GM21360 (cell line): ENCODE results near the gene MSH5.

Source experiments
- ATAC-seq: cut with Tn5 transposase; IDR thresholded peaks from one replicate; pipeline ENCODE4 v1.9.1; 2021; ENCODE audit warnings: mild to moderate bottlenecking, moderate library complexity; ENCODE audit not compliant: unreplicated experiment

The MSH5 gene

DNA sequence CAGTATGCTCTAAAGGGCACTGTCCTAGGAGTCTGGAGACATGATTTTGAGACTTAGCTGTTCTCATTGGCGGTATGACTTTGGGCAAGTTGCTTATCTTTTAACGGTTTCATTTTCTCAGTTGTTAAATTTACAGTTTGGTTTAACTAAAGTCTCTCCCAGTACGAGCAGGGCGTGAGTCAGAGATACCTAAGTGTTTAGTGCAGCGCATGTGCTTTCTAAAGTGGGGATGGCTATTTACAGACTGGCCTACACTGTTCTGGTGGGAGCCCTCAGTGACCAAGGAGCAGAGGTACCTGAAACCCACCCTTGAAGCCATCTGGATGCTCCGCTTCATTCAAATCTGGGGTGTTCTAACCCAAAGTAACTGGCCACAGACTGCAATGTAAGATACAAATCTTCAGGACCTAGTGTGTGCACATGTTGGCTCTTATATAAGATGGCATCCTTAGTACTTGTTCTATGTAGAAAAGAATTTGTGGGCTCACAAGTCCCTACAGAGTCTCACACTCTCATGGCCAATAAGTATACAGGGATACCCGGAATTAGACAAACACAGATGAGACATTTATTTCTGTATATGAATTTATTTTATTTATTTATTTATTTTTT, 10.7 kb downstream of the MSH5 start:
- no peak for ATAC-seq

DNA sequence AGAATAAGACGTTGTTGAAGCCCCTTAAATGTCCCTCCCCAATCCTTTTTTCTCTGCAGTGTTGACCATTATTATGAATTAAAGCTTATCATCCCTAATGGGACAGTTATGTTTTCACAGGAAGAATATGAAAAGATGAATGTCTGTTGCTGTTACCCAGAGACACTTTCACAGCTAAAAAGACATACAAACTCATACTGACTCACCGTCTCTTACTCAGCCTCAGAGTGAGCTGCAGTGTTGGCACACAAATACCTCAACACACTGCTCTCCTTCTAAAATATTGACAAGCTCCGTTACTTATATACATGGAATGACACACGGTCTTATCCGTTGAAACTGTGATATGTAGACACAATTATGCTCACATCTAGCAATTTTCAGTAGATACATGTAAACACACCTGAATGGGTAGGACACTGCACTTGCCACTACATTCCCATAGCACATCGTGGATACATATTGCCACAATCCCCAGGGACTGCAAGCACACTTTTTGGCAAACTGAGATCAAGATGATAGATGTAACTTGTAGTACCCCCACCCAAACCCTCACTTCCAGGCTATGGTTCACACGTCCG, 13.0 kb downstream of the MSH5 start:
- no peak for ATAC-seq

DNA sequence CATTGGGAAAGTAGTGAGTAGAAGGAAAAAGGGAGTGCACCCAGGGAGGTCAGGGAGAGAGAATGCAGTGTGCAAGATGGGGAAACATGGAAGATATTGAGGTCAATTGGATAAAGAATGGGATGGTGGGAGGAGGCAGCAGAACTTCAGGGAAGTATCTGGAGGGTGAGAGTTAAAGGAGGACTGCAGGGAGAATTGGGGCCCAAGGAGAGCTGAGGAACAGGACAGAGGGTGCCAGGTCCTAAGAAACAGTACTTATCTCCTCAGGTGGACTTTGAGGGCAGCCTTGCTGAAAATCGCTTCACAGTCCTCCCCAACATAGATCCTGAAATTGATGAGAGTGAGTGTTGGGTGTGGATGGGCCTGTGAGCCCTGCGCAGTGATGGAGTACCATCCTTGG, 18.5 kb downstream of the MSH5 start:
- no peak for ATAC-seq

DNA sequence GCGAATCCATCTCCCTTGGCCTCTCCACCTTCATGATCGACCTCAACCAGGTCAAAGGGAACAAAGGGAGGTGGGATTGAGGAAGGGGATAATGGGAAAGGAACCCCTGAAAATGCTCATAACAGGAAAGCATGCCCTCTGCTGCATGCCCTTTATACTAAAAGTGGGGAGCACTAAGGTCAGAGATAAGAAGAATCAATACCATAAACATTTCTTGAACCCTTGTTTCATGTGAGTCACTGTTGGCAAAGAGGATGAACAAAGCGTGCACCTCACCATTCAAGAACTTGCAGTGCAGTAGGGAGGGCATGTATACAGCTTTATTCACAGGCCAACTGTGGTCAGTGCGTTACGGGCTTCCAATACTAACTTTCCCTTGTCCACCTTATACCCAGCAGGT, 21.0 kb downstream of the MSH5 start:
- ATAC-seq: no peak

DNA sequence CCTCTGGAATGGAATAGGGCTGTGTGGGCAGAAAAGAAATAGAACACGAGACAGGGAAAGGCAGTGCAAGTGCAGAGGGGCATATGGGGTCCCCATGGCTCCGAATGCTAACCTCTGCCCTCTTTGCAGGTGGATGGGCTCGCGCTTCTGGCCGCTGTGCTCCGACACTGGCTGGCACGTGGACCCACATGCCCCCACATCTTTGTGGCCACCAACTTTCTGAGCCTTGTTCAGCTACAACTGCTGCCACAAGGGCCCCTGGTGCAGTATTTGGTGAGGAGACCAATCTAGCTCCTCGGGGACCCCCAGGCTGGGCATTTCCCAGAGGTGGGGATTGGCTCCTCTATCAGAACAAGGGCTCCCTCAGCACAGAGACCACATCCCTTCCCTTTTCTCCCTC, 21.5 kb downstream of the MSH5 start:
- no peak for ATAC-seq

DNA sequence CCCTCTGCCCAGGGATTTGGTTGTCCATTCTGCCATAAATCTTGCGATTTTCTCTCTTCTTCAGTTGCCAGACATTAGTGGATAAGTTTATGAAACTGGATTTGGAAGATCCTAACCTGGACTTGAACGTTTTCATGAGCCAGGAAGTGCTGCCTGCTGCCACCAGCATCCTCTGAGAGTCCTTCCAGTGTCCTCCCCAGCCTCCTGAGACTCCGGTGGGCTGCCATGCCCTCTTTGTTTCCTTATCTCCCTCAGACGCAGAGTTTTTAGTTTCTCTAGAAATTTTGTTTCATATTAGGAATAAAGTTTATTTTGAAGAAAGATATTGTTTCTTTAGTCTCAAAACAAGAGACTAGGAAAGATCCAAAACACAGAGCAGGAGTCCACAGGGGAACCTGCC, 22.6 kb downstream of the MSH5 start, which contains the start of gene SAPCD1:
SAPCD1 (plus strand) TSS at position 301 of the 400 bp plus-strand sequence. CDS start 399 bp downstream, outside the sequence.
- ATAC-seq: no peak

DNA sequence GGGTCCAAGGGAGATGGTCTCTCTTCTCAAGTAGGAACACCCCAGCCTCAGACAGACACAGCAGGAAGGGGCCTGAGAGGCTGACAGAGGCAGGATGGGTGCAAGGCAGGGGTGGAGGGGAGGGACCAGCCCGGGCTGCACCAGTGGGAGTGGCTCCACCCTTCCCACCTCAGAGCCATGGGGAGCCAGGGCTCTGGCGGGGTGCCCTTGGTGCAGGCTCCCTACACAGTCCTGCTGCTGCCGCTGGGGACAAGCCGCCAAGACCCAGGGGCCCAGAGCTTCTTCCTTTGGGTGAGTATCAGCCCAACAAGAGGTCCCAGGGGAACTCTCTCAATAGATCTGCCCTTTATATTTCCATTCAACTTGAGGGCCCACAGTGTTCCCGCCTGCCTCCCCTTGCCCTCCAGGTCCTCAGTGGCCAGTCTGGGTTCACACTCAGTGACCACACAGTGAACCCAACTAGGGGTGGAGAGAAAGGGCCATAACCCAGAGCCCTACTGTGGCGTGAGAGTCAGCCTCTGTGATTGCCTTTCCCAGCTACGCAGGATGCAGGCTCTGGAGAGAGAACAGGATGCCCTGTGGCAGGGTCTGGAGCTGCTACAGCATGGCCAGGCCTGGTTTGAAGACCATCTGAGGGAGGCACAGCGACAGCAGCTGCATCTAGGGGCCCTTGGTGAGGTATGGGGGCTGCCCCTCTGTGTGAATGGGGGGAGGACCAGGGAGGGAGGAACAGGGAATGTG, 23.2 kb downstream of the MSH5 start:
- no peak for ATAC-seq

DNA sequence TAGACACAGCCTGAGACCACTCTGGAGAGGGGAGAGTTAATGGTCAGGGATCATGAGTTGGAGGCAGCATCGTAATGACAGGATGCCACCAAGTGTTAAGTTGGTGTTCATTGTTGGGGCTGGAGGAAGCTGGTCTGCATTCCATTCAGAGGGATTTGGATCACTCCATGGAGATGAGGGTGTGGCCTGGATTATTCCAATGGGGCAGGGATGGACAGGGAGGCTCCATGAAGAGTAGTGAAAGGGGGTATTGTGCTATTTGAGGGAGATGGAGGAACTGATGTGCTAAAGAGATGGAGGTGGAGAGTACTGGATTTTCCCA, 23.8 kb downstream of the MSH5 start:
- no peak for ATAC-seq

DNA sequence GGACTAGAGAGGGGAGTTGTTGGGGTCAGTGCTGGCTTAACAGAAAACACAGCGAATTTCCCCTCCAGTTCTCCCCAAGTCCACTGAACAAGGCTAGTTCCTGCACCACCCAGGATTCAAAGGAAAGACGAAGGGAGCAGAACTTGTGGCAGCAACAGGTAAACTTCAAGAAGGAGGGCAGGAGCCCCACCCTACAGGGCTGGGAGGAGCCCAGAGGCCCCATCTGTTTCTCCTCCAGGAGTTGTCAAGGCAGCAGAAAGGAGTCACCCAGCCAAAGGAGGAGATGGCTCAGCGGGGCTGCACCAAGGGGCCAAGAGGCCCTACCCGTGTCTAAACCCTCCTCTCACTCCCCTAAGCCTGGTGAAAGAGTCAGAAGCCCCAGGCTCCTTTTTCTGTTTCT, 24.4 kb downstream of the MSH5 start:
- no peak for ATAC-seq

DNA sequence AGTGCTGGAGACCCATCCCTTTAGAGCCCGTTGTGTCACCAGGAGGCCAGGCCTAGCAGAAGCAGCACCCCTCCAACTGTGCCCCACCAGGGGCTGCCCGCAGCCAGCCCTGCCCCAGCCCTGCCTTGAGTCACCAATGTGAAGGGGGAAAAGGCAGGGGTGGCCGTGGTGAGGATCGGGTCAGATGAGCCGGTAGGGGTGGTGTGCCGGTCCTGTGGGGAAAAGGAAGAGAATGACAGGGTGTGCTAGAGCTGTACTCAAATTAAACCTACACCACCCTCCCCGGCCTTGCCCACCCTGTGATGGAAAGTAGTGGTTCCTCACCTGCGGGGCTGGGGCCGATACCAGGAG, 25.7 kb downstream of the MSH5 start:
- no peak for ATAC-seq

DNA sequence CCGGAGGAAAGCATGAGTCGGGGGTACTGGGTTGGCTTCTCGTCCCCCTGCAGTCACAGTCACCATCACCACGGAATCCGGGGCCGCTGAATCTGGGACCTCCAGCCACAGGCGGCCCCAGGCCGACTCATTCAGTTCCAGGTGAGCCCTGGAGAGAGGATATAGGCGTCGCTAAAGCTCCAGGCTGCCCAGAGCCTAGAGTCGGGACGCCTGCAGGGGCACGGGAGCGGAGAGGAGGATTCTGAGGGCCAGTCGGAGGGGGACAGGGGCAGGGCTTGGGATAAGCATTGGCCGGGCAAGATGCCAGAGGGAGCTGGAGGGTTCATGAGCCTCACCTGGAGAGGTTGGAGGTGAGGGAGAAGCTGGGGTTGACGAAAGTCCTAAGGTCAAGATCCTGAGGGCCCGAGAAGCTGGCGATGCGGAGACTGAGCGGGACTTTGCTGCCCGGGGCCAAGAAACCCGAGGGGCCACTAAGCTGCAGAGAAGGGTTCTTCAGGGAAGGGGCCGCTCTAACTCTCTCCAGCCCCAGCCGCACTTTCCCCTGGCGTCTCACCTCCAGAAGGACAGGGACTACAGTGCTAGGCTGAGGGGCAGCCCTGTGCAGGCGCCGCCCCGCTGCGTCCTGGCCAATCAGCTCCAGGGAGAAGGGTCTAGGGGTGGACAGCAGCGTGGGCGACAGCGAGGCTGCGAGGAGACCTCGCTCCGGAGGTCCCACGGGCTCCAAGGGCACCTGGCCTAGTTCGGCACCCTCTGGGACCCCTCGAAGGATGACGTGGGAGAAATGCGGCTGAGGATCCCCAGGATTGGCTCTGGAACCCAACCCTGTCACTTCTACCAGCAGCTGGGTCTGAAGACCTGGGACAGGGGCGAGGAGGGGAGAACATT, 26.3 kb downstream of the MSH5 start:
- ATAC-seq: no peak

DNA sequence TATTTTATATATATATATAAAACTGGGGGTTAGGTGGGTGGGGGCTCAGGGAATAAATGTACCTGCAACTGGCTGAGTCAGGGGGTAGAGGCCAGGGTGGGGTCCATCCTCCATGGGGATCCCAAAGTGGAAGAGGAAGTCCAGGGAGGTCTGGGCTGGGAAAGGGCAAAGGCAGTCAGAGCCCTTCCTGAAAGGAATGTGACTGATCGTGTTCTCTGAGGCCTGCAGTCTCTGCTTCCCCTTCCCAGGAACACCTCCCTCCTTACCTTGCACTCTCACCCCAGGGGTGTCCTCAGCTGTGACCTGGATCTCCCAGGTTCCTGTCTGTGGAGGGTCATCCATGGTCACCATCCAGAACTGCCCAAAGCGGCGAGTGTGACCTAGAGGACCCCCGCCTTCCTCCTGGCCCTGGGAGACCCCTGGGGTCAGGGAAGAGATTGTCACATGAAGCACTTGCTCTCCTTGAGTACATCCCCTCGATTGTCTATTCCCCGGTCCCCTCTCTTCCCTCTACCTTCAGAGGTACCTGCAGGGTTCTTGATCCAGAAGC, 27.4 kb downstream of the MSH5 start:
- no peak for ATAC-seq

DNA sequence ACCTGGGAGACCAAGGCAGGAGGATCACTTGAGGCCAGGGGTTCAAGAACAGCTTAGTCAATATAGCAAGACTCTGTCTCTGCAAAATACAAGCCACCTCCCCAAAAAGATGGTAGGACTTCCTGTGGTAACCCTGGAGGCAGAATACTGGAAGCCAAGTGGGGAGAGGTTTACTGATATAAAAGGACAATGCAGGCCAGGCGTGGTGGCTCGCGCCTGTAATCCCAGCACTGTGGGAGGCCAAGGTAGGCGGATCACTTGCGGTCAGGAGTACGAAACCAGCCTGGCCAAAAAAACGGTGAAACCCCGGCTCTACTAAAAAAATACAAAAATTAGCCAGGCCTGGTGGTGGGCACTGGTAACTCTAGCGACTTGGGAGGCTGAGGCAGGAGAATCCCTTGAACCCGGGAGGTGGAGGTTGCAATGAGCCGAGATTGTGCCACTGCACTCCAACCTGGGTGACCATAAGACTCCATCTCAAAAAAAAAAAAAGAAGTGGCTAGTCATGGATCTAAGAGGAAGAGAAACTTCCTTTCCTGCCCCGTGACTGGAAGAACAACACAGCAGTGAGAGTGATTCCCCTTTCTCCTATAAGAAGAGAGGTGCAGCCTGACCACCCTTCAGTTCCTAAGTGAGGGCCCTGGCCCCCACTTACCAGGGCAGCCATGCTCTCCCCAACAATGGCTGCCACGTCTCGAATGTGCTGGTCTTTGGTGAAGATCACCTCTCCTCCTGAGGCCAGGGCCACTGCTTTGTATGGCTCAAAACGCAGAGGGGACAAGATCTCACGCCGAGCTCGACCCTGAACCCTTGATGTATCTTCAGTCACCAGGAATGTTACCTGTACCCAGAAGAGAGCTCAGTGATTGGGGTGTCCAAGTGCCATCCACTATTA, 28.8 kb downstream of the MSH5 start:
- no peak for ATAC-seq

DNA sequence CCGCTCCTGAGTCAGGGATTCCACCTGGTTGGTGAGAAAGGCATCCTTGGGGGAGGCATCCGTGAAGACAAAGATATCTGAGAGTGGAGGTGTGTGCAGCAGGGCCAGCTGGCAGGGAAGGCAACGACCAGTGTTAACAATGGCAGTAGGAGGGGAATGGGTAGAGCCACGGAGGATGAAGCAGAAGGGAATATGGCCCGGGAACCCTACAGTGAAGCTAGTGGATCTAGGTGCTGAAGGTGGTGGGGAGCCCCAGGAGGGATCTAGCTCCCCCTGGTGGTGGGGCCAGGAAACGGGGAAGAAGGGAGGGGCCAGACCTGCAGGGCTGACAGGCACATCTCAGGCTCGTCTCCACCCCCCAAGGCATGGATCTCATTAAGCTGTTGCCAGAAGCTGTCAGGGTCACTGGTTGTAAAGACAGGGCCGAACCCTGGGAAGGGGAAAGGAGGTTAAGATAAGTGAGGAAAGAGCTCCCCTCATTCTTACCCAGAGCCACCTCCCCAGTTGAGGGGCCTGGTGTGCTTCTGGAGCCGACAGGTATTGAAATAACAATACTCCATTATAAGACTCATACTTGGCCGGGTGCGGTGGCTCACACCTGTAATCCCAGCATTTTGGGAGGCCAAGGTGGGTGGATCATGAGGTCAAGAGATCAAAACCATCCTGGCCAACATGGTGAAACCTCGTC, 30.0 kb downstream of the MSH5 start:
- no peak for ATAC-seq

DNA sequence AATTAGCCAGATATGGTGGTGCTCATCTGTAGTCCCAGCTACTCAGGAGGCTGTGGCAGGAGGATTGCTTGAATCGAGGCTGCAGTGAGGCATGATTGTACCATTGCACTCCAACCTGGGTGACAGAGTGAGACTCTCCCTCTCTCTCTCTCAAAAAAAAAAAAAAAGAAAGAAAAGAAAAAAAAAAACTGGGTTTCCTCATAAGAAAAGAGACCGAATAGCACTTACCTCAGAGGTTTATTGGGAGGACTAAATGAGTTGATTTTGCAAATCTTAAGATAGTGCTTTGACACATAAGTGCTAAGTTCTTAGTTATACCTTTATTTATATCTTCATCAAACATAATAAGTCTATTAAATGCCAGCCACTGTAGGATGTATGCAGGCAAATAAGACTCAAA, 31.1 kb downstream of the MSH5 start:
- ATAC-seq: no peak

DNA sequence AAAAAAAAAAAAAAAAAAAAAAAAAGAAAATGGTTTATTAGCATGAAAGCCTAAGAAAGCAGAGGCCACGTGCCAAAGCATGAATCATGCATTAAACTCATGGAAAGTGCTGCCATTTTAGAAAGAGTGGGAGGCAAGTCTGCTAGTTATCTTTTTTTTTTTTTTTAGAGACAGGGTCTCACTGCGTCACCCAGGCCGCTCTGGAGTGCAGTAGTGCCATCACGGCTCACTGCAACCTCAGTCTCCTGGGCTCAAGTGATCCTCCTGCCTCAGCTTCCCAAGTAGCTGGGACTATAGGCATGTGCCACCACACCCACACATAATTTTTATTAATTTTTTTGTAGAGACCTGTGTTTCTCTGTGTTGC, 32.2 kb downstream of the MSH5 start:
- no peak for ATAC-seq

DNA sequence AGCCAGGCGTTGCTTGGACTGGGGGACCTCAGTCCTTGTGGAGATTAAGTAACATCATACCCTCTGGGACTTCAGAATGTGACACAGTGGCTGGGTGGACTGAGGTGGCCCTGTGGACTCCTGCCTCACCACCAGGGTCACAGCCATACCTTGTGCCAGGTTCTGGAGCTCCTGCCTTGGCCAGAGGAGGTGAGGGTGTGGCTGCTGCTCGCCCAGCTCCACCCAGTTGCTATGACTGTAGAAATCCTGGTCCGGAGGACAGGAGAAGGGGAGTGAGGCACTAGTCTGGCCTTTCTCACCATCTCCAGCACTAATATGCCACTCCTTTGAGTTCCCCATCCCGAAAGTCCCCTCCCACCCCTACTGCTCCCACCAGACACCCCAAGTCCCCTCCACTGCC, 35.4 kb downstream of the MSH5 start:
- ATAC-seq: no peak

DNA sequence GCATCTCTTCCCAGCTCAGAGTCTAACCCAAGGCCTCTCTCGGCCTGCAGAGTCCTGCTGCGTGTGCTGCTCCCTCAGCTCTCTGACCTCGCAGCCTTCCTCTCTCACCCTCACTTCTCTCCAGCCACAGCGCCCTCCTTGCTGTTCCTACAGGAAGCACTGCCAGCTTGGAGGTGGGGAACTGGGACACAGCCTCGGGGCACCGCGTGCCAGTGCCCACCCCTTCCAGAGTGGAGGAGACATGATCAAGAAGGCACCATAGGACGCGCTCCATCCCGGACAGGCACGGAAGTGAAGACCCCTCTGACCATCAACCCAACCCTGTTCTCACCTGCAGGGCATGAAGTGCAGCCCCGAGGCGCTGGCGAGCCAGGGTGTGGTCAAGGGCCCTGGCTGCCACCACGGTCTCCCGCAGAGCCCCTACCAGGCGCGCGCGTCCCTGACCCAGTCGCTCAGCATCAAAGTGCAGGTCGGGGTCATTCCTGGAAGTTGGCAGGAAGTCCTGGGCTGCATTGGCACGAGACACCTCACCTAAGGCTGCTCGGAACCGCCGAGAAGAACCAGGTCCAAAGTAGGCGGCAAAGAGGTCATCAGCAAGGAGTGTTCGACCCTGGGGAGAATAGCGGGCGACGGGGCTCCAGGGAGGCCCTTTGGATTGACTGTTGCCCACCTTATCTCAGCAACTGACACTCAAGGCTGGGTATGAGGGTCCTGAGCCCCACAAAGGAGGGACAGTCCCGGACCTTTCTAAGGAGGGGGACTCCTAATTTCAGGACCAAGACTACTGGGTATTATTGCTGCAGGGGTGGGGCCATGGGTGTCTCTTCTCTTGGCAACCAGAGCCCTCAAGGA, 36.1 kb downstream of the MSH5 start:
- no peak for ATAC-seq

DNA sequence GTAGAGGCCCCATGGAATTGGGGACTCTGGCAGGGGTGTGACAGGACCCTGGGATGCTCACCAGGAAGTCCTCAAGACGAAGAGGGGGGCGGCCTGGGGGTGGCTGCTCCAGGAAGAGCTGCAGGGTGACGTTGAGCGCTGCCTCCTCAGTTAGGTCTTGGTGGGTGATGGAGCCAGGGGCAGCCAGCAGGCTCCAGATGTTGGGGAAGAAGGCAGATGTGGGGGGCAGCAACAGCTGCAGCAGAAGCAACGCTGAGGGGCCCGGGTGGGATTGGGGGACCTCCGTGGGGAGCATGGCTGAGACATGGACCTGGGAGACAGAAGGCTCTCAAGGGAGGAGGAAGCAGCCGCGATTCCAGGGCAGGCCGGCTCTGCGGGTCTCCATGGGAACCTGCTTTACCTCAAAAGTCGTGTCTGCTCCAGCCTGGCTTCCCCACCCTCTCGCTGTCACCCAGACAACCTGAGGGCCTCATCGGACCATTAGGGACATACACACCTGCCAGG, 36.7 kb downstream of the MSH5 start:
- ATAC-seq: peak; percentile 14
